Activated CD8-positive, alpha-beta memory T cell treated with anti-CD3 and anti-CD28 coated beads for 36 hours (primary cell): Measurements from ENCODE around the gene POM121L12. TPM values are rescaled to one million over a fixed set of nuclear protein-coding genes. Genes with fewer than 3 reads are reported as not detected.

Experiments
- CTCF ChIA-PET: fragments of 350-600 bp; sonication (Branson Sonifier 250); formaldehyde crosslinking; loops from one replicate; lab custom pipeline; 2021; ENCODE audit warnings: antibody characterized with exemption; lab: Charles Lee
- POLR2A ChIA-PET: fragments of 350-600 bp; sonication (Branson Sonifier 250); formaldehyde crosslinking; loops from one replicate; lab custom pipeline; 2021; ENCODE audit warnings: antibody characterized with exemption; lab: Charles Lee
- total RNA-seq, 2 experiments: library from RNA; stranded (reverse); gene quantifications; one replicate each; pipeline ENCODE4 v1.2.3, GENCODE V29; 2021

Gene POM121L12
- total RNA-seq: not detected

DNA sequence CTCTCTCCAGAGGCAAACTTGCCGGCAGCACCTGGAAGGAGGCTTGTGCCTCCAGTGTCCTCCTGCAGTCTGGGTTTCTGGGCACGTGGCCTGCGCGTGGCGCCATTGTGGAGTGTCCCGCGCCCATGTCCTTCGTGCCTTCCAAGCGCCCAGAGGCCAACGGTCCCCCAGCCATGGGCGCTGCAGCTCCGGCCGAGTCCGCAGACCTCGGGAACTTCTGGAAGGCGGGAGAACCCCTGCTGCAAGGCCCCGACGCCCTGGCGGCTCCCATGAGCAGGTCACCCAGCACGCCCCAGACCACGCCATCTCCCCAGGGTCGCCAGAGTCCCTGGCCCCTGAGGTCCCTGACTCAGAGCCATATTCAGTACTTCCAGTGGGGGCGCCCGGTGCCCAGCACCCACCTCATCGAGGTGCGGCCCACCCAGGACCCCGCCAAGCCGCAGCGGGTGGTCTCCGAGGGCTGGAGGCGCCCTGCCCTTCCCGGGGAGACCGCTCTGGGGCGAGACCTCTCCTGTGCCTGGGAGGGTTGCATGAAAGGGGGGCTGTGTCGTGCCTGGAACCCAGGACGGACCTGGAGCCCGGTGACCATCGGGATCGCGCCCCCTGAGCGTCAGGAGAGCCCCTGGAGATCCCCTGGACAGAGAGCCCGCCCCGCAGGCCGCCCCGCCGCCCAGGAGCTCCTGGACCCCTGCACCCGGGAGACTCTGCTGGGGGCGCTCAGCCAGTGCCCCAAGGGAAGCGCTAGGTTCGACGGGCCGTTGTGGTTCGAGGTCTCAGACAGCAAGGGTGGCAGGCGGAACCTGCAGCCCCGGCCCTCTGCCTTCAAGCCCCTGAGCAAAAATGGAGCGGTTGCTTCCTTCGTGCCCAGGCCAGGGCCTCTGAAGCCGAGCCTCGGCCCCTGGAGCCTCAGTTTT lies at the start of gene POM121L12:
TSS of gene POM121L12 (plus strand) at position 135 of the 914 bp plus-strand sequence. CDS start at position 174, 39 bp downstream.
- CTCF ChIA-PET: no interaction called here
- POLR2A ChIA-PET: no interaction called here

DNA sequence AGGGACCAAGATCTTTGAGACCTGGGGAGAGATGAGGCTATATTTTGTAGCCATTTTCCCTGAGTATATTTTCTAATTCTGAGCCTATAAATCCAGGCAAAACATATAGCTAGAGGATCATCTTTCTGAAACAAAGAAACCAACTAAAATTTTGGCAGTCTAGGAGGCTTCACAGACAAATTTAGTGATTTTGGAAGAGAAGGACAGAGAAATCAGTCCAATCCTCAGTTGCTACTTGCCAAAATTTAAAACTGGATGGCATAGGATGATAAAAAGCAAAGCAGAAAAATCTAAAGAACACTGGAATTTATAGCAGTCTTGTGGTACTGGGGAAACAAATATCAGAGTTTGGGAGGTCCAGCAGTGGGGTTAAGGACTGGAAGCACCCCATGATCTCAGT lies 43.4 kb upstream of the POM121L12 start:
- ChIA-PET POLR2A (no interaction called here), CTCF (no interaction called here)

DNA sequence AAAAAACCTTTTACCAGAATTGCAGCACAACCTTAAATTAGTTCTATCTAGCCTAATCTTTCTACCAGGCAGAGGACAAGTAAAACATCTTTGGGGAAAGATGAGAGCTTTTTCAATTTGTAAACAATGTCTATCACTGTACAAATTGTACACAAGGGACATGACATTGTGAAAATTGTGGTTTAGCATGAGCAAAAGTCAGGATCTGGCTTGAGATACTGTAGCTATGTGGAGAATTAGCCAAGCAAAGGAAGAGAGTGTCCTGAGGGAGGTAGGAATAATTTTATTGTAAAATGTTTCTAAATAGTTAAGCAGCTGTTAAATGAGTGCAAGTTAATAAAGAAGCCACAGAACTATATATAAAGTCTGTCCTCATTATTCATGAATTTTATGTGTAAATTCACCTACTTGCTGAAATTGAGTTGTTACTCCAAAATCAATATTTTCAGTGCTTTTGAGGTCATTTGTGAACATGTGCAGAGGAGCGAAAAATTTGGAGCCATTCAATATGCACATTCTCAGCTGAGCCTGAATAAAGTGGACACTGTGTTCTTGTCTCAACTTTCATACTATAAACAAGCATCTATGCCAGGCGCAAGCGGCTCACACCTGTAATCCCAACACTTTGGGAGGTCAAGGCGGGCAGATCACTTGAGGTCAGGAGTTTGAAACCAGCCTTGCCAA lies 42.8 kb upstream of the POM121L12 start:
- POLR2A ChIA-PET: no interaction called here
- CTCF ChIA-PET: no interaction called here

DNA sequence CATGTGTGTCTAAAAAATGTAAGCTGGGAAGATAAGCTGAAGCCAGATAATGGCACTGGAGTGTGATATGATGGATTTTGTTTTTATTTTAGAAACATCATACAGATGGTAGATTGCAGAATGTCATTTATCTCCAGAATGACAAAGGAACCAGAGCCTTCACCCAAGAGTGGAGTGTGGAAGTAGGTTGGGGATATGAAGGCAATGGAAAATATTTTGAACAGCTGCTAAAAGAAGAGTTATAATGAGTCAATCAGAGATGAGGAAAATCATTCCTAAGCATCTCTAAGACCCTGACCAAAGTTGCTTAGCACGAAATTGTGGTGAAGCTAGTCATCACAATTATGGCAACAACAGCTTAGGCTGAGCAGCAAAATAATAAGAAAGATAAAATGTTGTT lies 39.8 kb upstream of the POM121L12 start:
- POLR2A ChIA-PET: no interaction called here
- CTCF ChIA-PET: no interaction called here

DNA sequence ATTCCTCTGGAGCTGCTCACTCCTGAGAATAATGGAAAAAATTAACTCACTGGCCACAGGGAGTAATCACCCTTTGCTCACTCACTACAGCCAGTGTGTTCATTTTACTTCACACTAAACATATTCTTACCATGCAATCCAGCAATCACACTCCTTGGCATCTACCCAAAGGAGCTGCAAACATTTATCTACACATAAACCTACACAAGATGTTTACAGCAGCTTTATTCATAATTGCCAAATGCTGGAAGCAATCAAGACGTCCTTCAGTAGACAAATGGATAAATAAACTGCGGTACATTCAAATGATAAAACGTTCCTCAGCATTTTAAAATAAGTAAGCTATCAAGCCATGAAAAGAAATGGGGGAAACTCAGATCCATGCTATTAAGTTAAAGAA lies 34.2 kb upstream of the POM121L12 start:
- POLR2A ChIA-PET: no interaction called here
- CTCF ChIA-PET: no interaction called here

DNA sequence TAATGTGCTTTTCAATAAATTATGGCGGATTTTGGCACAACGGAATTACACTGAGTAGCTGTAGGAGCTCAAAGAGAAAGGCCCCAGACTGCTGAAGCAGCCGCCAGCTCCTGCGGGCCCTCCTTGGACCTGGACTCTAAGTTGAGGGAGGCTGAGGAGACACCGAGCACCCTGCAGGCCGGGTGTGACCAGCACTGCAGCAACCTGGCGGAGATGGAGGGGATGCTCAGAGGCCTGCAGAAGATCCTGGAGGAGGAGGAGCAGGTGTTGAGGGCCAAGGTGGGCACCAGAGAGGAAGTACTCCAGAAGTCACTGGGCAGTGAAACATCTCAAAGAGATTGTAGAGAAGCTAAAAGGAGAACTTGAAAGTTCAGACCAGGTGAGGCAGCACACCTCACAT lies 33.0 kb upstream of the POM121L12 start:
- ChIA-PET CTCF (no interaction called here), POLR2A (no interaction called here)

DNA sequence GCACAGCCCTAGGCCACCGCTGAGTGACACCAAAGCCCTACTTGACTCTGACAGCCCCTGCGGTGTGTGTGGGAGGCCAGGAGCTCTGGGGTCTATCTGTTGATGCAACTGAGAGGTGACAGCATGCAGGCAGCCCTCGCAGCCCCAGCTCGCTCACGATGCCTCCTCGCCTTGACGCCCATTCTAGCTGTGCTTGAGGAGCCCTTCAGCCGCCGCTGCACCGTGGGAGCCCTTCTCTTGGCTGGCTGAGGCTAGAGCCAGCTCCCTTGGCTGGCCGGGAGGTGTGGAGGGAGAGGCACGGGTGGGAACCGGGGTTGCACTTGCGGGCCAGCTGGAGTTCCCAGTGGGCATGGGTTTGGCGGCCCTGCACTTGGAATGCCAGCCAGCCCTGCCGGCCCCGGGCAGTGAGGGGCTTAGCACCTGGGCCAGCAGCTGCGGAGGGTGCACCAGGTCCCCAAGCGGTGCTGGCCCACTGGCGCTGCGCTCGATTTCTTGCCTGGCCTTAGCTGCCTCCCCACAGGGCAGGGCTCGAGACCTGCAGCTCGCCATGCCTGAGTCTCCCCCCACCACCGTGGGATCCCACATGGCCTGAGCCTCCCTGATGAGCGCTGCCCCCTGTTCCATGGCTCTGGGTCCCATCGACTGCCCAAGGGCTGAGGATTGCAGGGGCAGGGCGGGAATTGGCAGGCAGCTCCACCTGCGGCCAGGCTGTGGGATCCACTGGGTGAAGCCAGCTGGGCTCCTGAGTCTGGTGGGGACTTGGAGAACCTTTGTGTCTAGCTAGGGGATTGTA lies 31.6 kb upstream of the POM121L12 start:
- CTCF ChIA-PET: no interaction called here
- POLR2A ChIA-PET: no interaction called here

DNA sequence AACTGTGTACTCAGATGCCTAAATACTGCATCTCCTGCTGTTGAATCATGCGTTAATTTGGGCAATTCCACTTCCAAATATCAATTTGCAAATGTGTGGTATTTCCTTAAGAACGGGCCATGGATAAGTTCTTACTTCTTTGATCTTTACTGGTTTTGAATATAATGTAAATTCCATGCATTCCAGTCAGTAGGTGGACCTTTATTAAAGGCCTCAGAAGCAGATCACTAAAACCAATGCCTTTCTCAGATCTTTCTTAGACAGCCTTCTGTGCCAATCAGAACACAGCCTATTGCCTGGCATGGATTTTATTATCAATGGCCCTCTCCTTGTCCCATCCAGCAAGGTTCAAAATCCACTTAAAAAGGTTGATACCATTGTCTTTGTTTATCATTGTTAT lies 21.5 kb upstream of the POM121L12 start:
- ChIA-PET POLR2A (no interaction called here), CTCF (no interaction called here)

DNA sequence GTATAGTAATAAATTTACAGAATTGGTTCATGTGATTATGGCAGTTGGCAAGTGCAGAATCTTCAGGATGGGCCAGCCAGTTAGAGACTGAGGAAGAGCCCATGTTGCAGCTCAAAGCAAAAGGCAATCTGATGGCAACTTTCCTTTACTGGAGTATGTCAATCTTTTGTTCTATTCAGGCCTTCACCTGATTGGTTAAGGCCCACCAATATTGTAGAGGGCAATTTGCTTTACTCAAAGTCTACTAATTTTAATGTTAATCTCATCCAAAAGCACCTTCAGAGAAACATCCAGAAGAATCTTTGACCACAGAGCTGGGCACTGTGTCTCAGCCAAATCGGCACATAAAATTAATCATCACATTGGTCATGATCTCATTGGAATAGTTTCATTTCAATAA lies 20.0 kb upstream of the POM121L12 start:
- ChIA-PET CTCF (no interaction called here), POLR2A (no interaction called here)

DNA sequence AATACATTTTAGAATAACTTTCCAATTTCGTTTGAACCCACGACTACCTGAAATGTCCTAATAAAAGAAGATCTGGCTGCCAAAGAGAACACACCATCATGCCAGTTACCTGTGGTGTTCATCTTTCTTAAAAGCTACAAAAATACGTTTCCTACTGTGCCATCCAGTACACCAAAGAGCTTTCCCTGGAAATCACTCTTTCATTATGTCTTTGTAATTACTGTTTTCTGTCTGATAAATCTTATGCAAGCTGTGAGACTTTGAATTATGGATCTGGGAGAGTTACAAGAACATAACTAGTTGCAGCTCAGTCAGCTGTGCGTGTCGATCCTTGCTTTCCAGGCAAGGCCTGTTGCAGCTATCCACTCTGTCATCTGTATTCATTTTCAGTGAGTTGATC lies 12.5 kb upstream of the POM121L12 start:
- POLR2A ChIA-PET: no interaction called here
- CTCF ChIA-PET: no interaction called here

DNA sequence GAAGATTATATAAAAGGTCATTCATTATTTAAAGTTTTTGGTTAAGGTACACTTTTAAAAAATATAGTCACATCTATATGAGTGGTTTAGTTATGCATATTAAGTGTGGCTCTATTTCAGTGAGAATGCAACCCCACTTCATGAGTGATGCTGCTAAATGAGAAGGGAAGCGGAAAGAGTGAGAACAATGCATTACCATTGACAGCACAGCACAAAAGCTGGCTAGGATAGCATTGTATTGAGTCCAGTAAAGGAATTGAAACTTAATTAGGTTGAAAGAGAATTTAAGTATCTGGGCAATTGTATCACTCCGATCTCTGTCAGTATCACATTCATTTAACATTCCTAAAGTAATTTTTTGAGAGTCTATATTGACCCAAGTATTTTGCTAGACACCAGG lies 13.2 kb downstream of the POM121L12 start:
- CTCF ChIA-PET: no interaction called here
- POLR2A ChIA-PET: no interaction called here

DNA sequence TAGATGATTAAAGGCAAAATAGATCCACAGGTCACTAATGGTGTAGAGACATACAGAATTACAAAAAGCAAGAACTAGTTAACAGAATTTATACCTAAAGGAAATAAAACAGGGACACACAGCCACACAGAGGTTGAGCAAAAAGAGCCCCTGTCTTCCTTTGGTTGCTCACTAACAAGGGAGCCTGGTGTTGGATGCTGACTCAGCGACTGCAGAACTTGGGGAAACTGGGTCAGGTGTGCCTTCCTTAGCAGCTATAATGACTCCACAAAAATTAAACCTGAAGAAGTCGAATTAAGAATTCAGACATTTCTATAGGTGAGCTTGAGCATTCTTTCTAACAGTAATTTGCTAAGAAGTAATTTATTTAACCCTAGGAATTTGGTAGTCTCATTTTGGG lies 15.0 kb downstream of the POM121L12 start:
- POLR2A ChIA-PET: no interaction called here
- CTCF ChIA-PET: no interaction called here

DNA sequence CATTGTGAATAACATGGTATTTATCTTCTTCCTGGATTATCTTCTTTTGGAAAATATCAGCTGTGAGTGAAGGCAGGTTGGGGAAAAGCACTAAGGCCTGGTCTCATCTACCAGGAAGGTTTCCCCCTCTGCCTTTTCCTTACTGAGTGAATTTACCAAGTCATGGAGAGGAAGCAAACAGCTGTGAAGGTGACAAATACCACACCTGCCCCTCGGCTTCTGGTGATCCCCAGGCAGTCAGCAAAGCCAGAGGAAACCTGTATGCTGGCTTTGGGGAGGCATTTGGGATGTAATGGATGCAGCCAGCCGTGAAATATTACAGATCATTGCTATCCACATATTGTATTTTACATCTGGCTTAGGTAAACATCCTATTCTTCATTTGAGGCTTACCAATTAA lies 24.2 kb downstream of the POM121L12 start:
- ChIA-PET POLR2A (no interaction called here), CTCF (no interaction called here)

DNA sequence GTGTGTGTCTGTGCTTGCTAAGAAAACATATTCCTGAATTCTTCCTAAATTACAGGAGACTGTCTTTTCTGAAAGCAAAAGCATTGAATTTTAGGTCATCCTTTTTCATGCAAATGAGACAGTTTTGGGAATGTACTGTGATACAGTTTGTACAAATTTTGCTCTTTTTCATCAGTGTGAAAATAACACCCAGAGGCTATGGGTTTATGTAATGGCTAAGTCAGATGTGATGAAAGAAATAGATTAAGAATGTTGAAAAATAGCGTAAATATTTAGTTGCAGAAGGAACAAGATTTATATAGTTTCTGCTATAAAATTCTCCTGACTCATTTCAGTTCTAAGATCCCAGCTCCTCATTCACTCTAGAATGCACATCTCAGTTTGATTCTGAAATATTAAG lies 24.6 kb downstream of the POM121L12 start:
- ChIA-PET CTCF (no interaction called here), POLR2A (no interaction called here)

DNA sequence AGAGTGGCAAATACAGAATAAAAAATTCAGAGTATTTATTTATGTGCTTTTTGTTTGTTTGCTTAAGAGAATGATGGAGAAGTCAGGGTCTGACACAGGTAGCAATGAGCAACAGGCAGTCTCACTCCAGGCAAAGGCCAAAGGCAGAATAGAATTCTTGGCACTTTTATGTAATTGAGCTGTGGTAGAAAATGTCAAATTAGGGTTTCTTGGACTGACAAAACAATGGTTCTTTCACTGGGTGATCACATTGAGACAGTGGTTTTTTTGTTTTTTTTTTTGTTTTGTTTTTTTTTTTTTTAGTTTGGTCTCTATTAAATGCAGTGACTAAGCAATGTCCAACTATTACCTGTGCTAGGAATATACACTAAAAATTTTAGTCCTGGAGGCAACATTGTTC lies 27.4 kb downstream of the POM121L12 start:
- CTCF ChIA-PET: no interaction called here

DNA sequence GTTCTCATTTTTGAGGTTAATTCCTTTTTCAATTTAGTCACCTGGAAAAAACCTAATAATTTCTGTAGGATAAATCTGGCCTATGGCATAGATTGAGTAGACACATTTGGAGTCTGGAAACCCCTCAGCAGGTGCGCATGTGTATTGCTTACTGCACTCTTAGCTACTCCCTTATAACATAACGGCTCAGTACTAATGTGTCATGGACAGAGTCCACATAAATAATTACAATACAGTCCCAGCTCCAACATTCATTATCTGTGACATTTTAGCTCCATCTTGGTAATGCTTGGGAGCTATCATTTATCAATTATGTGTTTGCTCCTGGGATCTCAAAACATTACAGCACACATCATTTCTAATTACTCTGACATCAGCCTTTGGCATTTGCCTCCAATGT lies 33.2 kb downstream of the POM121L12 start:
- CTCF ChIA-PET: no interaction called here
- POLR2A ChIA-PET: no interaction called here

More for the DNA sequence above, 27.4 kb downstream of the POM121L12 start:
- POLR2A ChIA-PET: no interaction called here

DNA sequence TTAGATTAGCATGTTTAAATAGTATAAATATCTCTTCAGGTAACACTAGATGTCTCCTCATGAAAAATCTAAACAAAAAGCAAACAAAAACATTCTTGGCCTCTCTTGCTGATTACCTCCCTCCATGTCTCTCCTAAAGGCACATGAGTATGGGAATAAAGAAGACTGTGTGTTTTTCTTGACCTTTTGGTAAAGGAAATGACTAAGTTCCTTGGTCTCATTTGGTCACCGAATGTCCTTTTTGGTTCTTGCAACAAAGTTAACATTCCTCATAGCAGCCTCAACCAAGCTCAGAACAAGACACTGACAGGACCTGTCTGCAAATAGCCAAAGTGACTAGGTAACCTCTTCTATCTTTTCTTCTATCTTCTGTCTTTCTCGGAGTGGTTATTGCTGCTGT lies 35.5 kb downstream of the POM121L12 start:
- ChIA-PET POLR2A (no interaction called here), CTCF (no interaction called here)
